Central memory CD4-positive, alpha-beta T cell (primary cell): ENCODE results near the gene CACNA1G.

Experiments
- DNase-seq: peaks from one replicate; pipeline ENCODE4 v3.0.0; 2022

The CACNA1G gene

DNA sequence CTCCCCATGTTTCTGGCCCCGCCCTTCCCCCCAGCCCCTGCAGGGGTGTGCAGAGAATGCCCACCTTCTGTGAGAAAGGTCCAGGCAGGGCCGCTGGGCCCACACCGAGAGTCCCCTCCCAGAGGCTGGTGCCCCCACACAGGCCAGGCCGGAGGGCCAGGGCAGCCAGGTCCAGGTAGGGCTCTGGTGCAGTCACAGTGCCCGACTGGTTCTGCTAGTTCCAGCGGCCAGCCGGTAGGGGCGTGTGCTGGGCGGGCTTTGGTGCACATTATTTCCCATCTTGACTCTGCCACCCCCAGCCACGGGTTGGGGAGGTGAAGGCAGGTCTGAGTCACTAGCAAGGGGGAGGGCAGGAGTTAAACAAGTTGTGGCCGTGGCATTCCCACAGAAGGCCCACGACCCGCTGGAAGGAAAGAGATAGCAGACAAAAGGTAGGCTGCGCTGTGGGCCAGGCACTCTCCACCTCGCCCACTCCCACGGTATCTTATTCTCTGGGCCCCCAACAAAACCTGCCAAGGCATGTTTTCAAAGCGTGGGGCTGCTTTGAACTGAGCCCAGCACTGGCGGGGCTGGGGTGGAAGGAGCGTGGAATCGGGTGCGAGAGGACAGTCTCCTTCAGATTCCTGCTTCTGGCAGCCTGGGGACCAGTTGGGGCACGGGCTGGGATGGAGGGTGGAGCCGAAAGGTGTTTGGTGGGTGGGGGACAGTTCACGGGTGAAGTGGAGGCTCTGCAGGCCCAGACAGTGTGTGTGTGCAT is 26.1 kb upstream of the CACNA1G start:
- DNase-seq = no peak

DNA sequence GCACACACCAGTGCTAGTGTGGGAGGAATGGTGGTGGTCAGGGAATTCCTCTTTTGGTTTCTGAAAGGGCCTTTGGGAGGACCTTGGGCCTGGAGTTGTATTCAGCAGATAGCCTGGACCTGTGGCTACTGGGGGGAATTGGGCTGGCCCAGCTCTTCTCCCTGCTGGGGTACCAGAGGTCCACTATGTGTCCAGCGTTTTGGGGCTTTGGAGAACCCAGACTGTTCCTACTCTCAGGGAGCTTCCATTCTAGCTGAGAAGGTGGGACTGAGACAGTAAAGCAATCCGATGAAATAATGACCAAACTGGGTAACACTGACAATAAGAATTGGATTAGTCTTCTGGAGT is 25.6 kb upstream of the CACNA1G start:
- no peak for DNase-seq

DNA sequence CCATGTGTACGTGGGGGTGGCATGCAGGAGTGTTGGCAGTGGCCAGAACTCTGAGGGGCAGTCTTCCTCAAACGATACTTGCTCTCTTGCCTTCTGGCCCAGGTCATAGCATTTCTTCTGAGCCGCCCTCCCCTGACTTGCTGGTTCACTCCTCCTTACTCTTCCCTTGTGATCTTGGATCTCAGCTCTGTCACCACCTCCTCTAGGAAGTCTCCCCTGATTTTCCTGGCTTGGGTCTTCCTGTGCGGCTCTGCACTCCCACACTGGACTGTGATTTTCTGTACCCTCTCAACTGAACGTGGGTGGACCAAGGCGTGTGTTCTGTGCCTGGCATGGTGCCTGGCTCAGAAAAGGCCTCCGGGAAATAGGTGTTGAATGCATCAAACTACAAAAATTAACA is 25.1 kb upstream of the CACNA1G start:
- no peak for DNase-seq

DNA sequence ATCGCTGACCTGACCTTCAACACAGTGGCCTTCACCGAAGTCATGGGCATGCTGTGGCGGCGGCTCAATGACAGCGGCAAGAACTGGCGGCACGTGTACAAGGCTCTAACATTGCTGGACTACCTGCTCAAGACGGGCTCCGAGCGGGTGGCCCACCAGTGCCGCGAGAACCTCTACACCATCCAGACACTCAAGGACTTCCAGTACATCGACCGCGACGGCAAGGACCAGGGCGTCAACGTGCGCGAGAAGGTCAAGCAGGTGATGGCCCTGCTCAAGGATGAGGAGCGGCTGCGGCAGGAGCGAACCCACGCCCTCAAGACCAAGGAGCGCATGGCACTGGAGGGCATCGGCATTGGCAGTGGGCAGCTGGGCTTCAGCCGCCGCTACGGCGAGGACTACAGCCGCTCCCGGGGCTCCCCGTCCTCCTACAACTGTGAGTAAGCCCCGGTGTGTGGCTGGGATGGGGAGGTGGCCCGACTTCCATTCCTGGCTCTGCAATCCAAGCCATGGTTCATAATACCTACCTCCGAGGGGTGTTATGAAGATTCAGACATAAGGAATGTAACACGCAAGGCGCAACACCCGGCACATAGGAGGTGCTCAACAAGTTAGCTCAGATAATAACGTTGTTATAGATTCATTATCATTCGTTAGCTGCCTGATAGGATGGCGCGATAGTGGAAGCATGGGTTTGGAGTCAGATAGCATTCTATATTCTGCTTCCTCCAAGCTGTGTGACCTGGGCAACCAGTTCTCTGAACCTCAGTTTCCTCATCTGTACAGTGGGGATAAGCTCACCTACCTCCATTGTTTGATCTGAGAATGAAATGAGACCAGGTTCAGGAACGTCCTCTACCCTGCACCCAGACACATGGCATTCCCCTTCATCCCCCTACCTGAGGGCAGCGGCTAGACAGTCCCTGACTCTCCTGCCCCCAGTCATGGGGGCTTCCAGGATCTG is 23.6 kb upstream of the CACNA1G start:
- no peak for DNase-seq

DNA sequence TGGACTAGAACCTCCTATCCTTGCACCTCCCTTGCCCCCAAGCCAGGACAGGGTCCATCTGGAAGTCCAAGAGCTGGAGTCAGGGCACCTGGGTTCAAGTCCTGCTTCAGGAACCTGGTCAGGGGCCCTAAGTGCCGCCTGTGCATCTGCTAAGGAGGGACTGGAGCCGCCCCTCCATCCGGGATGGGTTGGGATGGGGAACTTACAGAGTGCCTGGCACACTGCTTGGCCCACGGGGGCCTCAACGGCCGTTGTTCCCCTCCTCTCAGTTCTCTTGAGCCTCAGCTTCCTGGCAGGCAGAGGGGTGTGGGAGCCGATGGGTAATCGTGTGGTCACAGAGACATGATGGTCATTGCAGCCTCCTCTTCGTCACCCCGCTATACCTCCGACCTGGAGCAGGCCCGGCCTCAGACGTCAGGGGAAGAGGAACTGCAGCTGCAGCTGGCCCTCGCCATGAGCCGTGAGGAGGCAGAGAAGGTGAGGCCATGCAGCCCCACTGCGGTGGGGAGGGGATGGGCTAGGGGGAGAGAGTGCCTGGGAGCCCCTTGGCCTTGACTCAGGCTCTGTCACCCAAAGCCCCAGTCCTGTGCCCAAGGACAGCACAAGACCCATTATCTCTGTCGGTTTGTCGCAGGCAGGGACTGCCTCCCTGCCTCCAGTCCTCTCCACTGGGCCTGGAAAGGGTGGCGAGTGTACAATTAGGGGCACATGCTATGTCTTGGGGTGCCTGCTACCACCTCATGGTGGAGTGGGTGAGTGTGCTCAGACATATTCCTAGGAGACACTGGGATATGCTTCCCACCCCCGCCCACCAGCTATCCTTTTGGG is 22.6 kb upstream of the CACNA1G start:
- DNase-seq = no peak

DNA sequence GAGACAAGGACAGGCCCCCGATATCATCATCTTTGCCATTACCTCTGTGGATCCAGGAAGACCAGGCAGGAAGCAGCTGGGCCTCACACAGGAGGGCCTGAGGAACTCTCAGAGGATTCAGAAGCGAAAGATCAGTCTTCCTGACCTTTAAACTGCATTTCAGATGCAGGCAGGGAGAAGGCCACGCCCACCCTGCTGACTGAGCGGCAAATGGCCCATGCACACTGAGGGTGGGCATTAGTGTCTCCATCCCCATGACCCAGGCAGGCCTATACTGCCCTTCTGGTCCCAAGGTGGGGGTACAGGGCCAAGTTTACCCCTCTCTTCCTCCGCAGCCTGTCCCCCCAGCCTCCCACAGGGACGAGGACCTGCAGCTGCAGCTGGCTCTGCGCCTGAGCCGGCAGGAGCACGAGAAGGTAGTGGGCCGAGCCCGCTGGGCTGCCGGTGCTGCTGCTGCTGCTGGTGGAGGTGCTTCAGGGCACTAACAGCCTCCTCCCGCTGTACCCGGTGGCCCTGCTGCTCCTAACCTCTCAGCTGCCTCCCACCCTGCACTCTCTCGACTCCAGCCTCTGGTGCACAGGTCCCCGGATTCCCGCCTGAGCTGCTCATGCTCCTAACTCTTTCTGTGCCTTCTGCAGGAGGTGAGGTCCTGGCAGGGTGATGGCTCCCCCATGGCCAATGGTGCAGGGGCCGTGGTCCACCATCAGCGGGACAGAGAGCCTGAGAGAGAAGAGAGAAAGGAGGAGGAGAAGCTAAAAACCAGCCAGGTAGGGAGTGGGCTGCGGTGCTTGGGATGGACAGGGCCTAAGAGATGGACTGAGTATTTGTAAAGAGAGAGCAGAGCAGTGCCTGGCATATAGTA is 21.7 kb upstream of the CACNA1G start:
- DNase-seq = no peak

DNA sequence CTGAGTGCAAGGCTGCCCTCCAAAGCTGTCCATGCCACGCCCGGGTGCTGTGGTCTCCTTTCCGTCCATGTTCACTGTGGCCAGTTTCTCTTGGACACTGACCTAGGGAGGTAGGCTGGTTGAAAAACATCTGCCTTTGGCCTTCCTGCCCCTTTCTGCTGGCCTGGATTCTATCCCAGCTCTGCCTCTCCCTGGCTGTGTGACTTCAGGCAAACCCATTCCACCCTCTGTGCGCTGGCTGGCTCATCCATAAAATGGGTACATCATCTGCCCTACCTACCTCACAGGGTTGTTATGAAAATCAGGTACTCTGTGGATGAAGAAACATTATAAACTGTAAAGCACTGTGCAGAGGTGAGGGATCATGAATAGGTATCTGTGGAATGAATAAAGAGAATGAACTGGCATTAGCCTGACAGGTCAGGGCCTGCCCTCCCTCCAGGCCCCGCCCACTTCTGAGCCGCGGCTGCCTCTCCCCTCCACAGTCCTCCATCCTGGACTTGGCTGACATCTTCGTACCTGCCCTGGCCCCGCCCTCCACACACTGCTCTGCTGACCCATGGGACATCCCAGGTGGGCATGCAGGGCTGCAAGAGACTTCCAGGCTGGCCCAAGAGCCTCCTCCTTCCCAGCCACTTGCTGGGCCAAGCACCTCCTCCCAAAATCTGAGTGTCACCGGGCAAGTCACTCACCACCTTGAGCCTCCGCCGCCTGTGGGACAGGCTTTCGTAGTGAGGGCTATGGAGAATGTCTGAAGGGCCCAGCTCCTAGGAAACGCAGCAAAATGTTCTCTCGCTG is 20.6 kb upstream of the CACNA1G start:
- DNase-seq = no peak

DNA sequence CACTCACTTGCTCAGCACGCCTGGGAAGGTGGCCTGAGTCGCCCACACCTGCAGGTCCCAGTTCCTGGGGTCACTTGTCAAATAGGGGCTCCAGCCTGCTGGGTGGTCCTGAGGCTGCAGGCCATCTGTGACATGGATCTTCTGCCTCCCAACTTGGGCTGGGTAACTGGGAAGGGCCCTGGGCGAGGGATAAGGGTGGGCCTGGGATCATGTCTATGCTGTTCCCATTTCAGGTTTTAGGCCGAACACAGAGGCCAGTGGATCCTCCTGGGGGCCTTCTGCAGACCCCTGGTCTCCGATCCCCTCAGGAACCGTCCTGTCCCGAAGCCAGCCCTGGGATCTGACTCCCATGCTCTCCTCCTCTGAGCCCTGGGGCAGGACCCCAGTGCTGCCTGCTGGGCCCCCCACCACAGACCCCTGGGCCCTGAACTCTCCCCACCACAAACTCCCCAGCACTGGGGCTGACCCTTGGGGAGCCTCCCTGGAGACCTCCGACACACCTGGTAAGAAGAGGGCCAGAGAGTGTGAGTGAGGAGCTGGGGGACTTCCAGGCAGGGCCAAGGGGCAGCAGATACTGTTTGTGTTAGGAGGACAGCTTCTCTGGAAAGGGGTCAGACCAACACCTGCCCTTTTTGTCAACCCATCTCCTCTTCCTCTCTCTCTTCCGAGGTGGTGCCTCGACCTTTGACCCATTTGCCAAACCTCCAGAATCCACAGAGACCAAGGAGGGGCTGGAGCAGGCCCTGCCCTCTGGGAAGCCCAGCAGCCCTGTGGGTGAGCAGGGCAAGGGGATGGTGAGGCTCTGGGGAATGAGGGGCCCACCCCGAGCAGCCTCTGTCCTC is 19.7 kb upstream of the CACNA1G start:
- no peak for DNase-seq

DNA sequence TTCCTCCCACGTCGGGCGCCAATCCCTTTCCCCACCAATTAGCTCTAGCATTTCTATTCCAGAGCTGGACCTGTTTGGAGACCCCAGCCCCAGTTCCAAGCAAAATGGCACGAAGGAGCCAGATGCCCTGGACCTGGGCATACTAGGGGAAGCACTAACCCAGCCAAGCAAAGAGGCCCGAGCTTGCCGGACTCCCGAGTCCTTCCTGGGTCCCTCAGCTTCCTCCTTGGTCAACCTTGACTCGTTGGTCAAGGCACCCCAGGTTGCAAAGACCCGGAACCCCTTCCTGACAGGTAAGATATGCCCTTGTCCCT is 19.2 kb upstream of the CACNA1G start:
- no peak for DNase-seq

DNA sequence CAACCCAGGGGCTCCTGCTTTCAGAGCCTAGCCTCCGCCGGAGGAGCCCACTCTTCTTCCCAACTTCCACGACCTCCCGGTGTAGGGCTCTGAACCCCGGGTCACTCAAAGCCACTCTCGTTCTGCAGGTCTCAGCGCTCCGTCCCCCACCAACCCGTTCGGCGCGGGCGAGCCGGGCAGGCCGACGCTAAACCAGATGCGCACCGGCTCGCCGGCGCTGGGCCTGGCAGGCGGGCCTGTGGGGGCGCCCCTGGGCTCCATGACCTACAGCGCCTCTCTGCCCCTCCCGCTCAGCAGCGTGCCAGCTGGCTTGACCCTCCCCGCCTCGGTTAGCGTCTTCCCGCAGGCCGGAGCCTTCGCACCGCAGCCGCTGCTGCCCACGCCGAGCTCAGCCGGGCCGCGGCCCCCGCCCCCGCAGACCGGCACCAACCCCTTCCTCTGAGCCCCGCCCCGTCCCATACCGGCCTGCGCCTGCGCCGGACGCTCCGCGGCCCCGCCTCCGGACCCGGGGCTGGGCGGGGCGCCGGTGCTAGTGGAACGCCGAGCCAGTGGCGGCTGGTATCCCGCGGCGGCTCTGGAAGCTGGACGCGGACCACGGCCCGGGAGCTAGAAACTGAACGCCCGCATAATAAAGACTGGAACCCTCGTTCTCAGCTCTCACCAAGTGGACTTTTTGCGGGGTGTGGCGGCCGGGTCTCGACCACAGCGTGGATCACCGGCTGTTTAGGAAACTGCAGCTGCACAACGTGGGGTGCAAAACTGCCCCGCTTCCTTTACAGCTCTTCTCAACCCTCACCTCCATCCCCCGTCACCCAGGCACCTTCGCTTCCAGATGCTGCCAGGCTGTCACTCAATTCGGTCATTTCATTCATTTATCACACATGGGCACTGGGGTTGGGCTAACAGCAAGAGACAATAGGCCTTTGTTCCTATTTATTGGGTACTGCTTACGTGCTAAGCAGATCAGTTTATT is 18.5 kb upstream of the CACNA1G start:
- DNase-seq = peak; percentile 78

DNA sequence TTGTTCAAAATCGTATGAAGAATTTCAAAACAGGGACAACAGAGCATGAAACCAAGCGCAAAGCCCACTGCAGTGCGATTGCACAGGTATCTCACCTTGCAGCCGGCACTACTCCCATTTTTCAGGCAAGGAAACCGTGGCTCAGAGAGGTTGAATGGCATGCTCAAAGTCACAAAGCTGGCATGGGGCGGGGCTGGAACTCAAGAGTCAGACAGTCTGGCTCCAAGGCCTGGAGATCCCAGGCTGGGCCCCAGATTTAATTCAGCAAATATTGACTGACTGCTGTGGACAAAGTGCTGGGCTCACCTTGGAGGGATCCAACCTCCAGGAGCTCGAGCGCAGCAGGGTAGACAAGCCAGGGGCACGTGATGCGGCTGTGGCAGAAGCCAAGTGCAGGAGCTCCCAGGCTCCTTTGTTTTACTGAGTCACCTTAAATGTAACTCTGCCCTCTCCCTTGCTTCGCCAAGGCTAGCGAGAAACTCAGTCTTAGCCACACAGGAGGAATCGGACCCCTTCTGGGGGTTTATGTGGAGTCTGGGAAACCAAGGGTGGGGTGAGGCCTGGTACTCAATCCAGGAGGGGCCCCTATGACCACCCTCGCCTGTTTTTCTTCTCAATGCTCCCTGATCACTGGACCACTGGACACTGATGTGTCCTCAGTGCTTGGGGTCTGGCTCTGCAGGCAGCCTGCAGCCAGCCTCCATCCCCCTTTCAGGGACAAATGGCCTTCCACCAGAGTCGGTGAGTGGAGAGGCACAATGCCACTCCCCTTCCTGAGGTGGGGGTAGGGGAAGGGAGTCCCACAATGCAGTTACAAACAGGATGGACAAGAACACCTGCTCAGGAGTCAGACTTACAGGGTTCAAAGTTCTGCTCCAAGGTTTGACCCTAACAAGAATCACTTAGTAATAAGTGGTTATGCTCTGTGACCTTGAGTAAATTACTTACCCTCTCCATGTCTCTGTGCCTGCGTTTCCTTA is 17.4 kb upstream of the CACNA1G start:
- no peak for DNase-seq

DNA sequence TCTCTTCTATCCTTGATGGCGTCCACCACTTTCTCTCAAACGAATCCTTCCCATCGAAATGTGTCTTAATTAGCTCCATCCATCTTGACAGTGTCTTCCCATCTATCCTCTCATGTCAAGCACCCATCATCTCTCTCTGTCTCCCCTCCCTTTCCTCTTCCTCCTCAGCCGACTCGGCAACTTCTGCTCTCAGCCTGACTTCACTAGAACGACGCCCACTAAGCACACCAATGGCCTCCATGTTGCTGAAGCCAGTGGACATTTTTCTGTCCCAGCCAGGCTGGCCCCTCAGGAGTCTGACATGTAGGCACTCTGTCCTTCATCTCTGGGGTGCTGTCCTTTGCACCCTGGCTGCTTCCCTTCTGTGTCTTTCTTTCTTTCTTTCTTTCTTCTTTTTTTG is 16.0 kb upstream of the CACNA1G start:
- DNase-seq = no peak

DNA sequence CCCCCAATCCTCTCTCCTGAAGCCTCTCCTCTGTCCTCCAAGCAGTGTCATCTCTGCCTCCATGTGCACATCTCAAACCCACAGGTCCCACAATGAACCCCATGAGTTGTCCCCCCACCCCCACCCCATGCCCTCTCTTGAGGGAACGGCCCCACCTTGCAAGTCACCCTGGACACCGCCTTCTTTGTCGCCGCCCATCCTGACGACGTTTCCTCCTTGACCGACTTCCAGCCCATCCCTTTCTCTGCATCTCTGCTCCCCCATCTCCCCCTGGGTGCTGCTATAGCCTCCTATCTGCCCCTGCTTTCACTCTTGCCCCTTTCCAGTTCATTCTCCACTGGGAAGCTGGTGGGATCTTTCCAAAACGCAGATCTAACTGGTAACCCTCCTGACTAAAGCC is 15.2 kb upstream of the CACNA1G start:
- DNase-seq = no peak

DNA sequence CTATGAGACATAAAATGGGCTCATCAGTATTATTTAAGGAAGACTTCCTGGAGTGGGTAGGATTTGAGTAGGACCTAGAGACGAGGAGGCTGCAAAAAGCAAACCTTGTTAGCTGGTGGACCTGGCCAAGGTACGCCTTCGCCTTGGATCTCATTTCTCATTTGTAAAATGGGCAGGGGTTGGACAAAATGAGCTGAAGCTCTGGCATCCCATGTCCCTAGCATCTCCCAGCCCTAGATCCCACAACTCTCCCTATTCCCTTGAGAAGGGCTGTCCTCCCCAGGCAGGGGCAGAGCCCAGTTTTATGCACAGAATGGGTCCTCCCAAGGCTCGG is 13.8 kb upstream of the CACNA1G start:
- DNase-seq = no peak

DNA sequence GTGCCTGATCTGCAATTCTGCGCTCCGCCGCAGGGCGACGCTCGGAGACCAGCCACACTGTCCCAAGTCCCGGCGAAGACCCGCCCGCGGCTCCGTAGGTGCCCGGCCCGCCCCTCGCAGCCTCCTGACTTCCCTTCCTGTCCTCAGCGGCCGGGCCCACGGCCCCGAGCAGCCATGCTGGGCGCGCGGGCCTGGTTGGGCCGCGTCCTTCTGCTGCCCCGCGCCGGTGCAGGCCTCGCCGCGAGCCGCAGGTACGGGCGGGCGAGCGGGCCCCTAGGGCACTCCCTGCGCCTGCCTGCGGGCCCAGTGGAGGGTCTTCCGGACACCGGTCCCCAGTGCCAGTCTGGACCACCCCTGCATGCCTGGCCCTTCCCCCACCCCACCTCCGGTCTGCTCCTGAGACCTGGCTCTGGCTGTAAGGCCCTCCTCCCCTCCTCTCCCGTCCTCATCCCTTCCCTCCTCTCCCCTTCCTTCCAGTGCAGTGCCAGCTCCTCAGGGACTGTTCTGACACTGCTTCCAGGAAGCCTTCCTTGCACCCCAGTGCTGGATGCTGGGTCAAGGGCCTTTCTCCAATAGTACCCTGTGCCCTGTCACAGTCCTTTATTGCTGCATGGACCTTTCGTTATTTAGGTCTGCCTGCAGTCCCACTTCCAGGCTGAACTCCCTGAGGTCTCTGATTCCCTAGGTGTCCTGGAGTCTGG is 13.3 kb upstream of the CACNA1G start, which contains the start of gene SPATA20:
Gene SPATA20, plus strand, starts transcription at position 140 of the 701 bp plus-strand sequence. Its CDS starts 35 bp downstream, at position 175.
- peak; percentile 81 for DNase-seq

DNA sequence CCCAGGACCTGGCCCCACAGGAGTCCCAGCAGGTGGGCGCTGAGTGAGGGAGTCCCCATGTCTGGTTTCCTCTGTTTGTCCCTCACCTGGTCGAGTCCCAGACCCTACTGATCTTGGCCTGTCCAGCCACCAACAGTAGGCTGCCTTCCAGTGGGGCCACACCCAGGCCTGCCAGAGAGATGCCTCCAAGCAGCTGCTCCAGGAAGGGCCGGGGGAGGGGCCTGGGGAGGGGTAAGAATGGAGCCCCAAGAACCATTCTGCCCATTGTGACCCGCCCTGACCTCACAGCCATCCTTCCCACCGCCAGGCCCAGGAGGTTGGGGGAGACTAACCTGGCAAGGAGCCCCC is 12.8 kb upstream of the CACNA1G start:
- no peak for DNase-seq

DNA sequence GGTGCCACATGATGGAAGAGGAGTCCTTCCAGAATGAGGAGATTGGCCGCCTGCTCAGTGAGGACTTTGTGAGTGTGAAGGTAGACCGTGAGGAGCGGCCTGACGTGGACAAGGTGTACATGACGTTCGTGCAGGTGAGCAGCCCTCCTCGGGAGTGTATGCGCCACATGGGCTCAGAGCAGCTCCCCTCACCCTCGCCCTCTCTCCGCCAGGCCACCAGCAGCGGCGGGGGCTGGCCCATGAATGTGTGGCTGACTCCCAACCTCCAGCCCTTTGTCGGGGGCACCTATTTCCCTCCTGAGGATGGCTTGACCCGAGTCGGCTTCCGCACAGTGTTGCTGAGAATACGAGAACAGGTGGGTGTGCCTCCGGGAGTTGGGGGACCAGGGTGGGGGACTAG is 11.7 kb upstream of the CACNA1G start:
- no peak for DNase-seq
